Measurements from ENCODE around the gene ATAD1.

DNA sequence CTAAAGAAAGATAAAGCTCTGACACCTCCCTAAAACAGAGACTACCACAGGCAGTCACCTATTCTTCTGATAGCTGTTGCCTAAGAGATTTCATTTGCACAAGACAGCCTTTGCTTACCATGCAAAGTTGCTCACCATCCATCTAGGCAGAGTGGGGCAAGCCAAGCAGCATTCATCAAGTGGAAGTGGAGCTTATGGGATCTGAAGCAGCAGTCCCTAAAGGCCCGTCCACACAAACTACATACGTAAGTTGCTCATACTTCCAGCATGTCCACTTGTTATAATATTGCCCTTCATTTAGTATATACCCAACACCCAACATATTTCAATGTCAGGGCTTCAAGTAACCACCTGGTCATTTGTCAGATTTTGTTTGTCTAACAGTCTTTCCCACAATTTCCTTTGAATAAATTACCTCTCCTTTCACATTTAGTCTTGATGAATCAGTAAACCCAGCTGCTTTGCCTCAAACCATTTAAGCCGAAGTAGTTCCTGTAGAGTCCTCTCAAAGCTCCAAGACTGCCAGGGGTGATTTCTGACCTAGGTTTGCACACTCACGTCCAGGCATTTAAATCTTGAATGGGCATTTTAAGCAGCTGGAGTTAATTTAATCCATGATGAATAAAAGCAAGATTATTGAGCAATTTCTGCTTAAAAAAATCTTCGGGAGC, 67.9 kb downstream of the ATAD1 start:
- TF ChIP-seq YY1 (IDR thresholded peaks at IDR 0.05; ENCODE audit: insufficient read depth, insufficient read length) (no peak), ZNF274 (IDR thresholded peaks at IDR 0.05; ENCODE audit: low read depth, low read length) (no peak), SUZ12 (IDR thresholded peaks at IDR 0.05; ENCODE audit: extremely low read depth, insufficient read depth, insufficient read length) (no peak)
